Uterus (tissue), 4 donors: ENCODE data around the gene KCNK3. TPM values are rescaled to one million over a fixed set of nuclear protein-coding genes. Genes with fewer than 3 reads are reported as not detected.

Source experiments
- DNase-seq, 2 donors: peaks; one replicate each; pipeline ENCODE4 v3.0.0-alpha.2; 2019 to 2020
- H3K27ac ChIP-seq, 2 donors: fragments of 200-600 bp; sonication (generic); 1 replicate in 1 of 2; 2 replicates in 1 of 2; pipeline ENCODE4 v1.5.1; 2016 to 2018
- H3K27me3 ChIP-seq, 2 donors: fragments of 200-600 bp; sonication (generic); one replicate each; pipeline ENCODE4 v1.5.1; 2018 to 2019; ENCODE audit warnings: control low read depth in 1 of 2
- H3K36me3 ChIP-seq, 2 donors: fragments of 200-600 bp; sonication (generic); one replicate each; pipeline ENCODE4 v1.5.1; 2019; ENCODE audit warnings: control low read depth in 1 of 2
- H3K4me1 ChIP-seq, 2 donors: fragments of 200-600 bp; sonication (generic); one replicate each; pipeline ENCODE4 v1.5.1; 2018 to 2019; ENCODE audit warnings: control low read depth in 1 of 2
- H3K4me3 ChIP-seq, 2 donors: fragments of 200-600 bp; sonication (generic); 1 replicate in 1 of 2; 2 replicates in 1 of 2; pipeline ENCODE4 v1.5.1; 2018 to 2019; ENCODE audit warnings: mild to moderate bottlenecking in 1 of 2
- H3K9me3 ChIP-seq, 2 donors: fragments of 200-600 bp; sonication (generic); one replicate each; pipeline ENCODE4 v1.5.1; 2019; ENCODE audit warnings: control low read depth in 1 of 2
- CTCF ChIP-seq, 4 experiments: fragments of 200-600 bp in 2 of 4; fragments of 450-650 bp in 2 of 4; sonication (generic) in 2 of 4; IDR thresholded peaks; one replicate each; pipeline ENCODE4 v1.5.1; 2016 to 2019; ENCODE audit warnings: antibody characterized with exemption in 4 of 4, mild to moderate bottlenecking in 2 of 4, moderate library complexity in 1 of 4
- POLR2A ChIP-seq, 2 donors: fragments of 450-650 bp; IDR thresholded peaks; one replicate each; pipeline ENCODE4 v1.6.1; 2016; ENCODE audit warnings: antibody characterized with exemption in 2 of 2, mild to moderate bottlenecking in 1 of 2, moderate library complexity in 1 of 2
- intact Hi-C: fragments of 100-400 bp; cut with DNase I; formaldehyde crosslinking; loops from one replicate; pipeline ENCODE4 v1.15.1; 2023; ENCODE audit warnings: low total_unique reads
- total RNA-seq, 4 donors: library from RNA; depleted of rRNA in 3 of 4; stranded (reverse); fragments of >200 nt in 3 of 4; gene quantifications; one replicate each; pipeline versions ENCODE4 v1.1.0 to v1.2.4, GENCODE V29; 2014 to 2023
- donor health status: DM: yes; HTN: yes; CAD: no.

KCNK3 gene
- total RNA-seq, 4 donors from 2014 or later = 0.29 to 7.8 (median 4.6) TPM

GRCh38 chr2:26722911-26723310 lies 30.4 kb downstream of the KCNK3 start:
- no peaks in the 10 kb centered on the region for H3K9me3 ChIP-seq

GRCh38 chr2:26723475-26723874 lies 31.0 kb downstream of the KCNK3 start:
- intact Hi-C loops = no loop called here

More at GRCh38 chr2:26722911-26723310, 30.4 kb downstream of the KCNK3 start:
- TF ChIP-seq CTCF (IDR thresholded peaks at IDR 0.05) (no peak), POLR2A (IDR thresholded peaks at IDR 0.05) (no peak)
- DNase-seq = no peak
- Histone ChIP-seq H3K27me3 (no peaks in the 10 kb centered on the region), H3K4me1 (peaks cover 0 to 5% of the 10 kb centered on the region in 2 donors), H3K4me3 (no peak overlapping the region), H3K27ac (peak overlapping the region in 1 of 2 donors; percentile 21), H3K36me3 (no peaks in the 10 kb centered on the region)
- intact Hi-C loops = no loop called here

GRCh38 chr2:26723991-26724750 lies 31.6 kb downstream of the KCNK3 start:
- peak overlapping the region; percentile 21 to 36 for H3K27ac ChIP-seq
- no peaks in the 10 kb centered on the region for H3K36me3 ChIP-seq
- peaks cover 0 to 5% of the 10 kb centered on the region in 2 donors for H3K4me1 ChIP-seq
- no peaks in the 10 kb centered on the region for H3K9me3 ChIP-seq
- TF ChIP-seq CTCF (IDR thresholded peaks at IDR 0.05) = no peak
- TF ChIP-seq POLR2A (IDR thresholded peaks at IDR 0.05) = peak in 1 of 2 donors; percentile 8
- no peak overlapping the region for H3K4me3 ChIP-seq
- intact Hi-C loops = no loop called here
- H3K27me3 ChIP-seq = no peaks in the 10 kb centered on the region
- peak; percentile 36 to 51 for DNase-seq

More at GRCh38 chr2:26723475-26723874, 31.0 kb downstream of the KCNK3 start:
- Histone ChIP-seq H3K9me3 (no peaks in the 10 kb centered on the region), H3K27me3 (no peaks in the 10 kb centered on the region), H3K36me3 (no peaks in the 10 kb centered on the region), H3K4me3 (no peak overlapping the region), H3K27ac (peak overlapping the region; percentile 21 to 36), H3K4me1 (peaks cover 0 to 5% of the 10 kb centered on the region in 2 donors)
- no peak for TF ChIP-seq CTCF (IDR thresholded peaks at IDR 0.05)
- DNase-seq = no peak

GRCh38 chr2:26724784-26725520 lies 32.4 kb downstream of the KCNK3 start:
- H3K27ac ChIP-seq = peak overlapping the region in 1 of 2 donors; percentile 36
- DNase-seq = no peak
- H3K4me3 ChIP-seq = no peak overlapping the region
- no peaks in the 10 kb centered on the region for H3K36me3 ChIP-seq
- peaks cover 0 to 4% of the 10 kb centered on the region in 2 donors for H3K4me1 ChIP-seq
- no peaks in the 10 kb centered on the region for H3K27me3 ChIP-seq
- TF ChIP-seq POLR2A (IDR thresholded peaks at IDR 0.05) = no peak
- no peak for TF ChIP-seq CTCF (IDR thresholded peaks at IDR 0.05)
- H3K9me3 ChIP-seq = no peaks in the 10 kb centered on the region
- intact Hi-C loops = no loop called here

GRCh38 chr2:26725521-26725820 lies 32.9 kb downstream of the KCNK3 start:
- H3K27me3 ChIP-seq = no peaks in the 10 kb centered on the region
- H3K9me3 ChIP-seq = no peaks in the 10 kb centered on the region
- H3K4me3 ChIP-seq = no peak overlapping the region
- intact Hi-C loops = no loop called here
- DNase-seq = no peak
- TF ChIP-seq POLR2A (IDR thresholded peaks at IDR 0.05) = no peak
- H3K4me1 ChIP-seq = no peaks in the 10 kb centered on the region
- H3K27ac ChIP-seq = no peak overlapping the region
- H3K36me3 ChIP-seq = no peaks in the 10 kb centered on the region
